GM12878 (cell line): Measurements from ENCODE around the gene ZFP91. TPM values are rescaled to one million over a fixed set of nuclear protein-coding genes. Genes with fewer than 3 reads are reported as not detected.

ENCODE experiments used
- ATF2 ChIP-seq: IDR thresholded peaks from 2 replicates; pipeline ENCODE4 v1.6.1; 2012; ENCODE audit warnings: low read length, inconsistent platforms
- CBX5 ChIP-seq: sonication (generic); IDR thresholded peaks from 2 replicates; pipeline ENCODE4 v1.6.1; 2016; ENCODE audit warnings: low read depth, moderate library complexity, mild to moderate bottlenecking, inconsistent platforms
- E2F4 ChIP-seq: IDR thresholded peaks from 2 replicates; pipeline ENCODE4 v1.6.1; 2012; ENCODE audit warnings: low read depth, low read length, improper control_type of control experiment
- E4F1 ChIP-seq: fragments of 450-650 bp; IDR thresholded peaks from 2 replicates; pipeline ENCODE4 v1.6.1; 2018; ENCODE audit warnings: borderline replicate concordance, mild to moderate bottlenecking; ENCODE audit not compliant: partially characterized antibody
- EGR1 ChIP-seq, 2 experiments: IDR thresholded peaks; 1 replicate in 1 of 2; 2 replicates in 1 of 2; pipeline ENCODE4 v1.6.1; 2011 to 2012; ENCODE audit warnings: low read depth in 2 of 2, low read length in 2 of 2, borderline replicate concordance in 1 of 2, mild to moderate bottlenecking in 1 of 2, moderate library complexity in 1 of 2
- FOXM1 ChIP-seq: IDR thresholded peaks from 2 replicates; pipeline ENCODE4 v1.6.1; 2012; ENCODE audit warnings: low read depth, mild to moderate bottlenecking, inconsistent platforms, low read length, moderate library complexity
- JUNB ChIP-seq: IDR thresholded peaks from 2 replicates; pipeline ENCODE4 v1.6.1; 2016; ENCODE audit warnings: antibody characterized with exemption, mild to moderate bottlenecking
- MEF2A ChIP-seq: IDR thresholded peaks from 2 replicates; pipeline ENCODE4 v1.6.1; 2011; ENCODE audit warnings: low read depth, mild to moderate bottlenecking, low read length, moderate library complexity; ENCODE audit not compliant: insufficient read depth
- MEF2B ChIP-seq: fragments of 450-650 bp; IDR thresholded peaks from 2 replicates; pipeline ENCODE4 v1.6.1; 2018; ENCODE audit warnings: mild to moderate bottlenecking, moderate library complexity; ENCODE audit not compliant: partially characterized antibody, poor library complexity, severe bottlenecking
- MLLT1 ChIP-seq: fragments of 450-650 bp; IDR thresholded peaks from 2 replicates; pipeline ENCODE4 v1.6.1; 2016; ENCODE audit warnings: mild to moderate bottlenecking
- RAD51 ChIP-seq: fragments of 450-650 bp; IDR thresholded peaks from 2 replicates; pipeline ENCODE4 v1.6.1; 2016; ENCODE audit warnings: moderate library complexity, mild to moderate bottlenecking, inconsistent platforms
- RFX5 ChIP-seq: IDR thresholded peaks from 2 replicates; pipeline ENCODE4 v1.6.1; 2011; ENCODE audit warnings: low read depth, low read length, improper control_type of control experiment
- SMAD5 ChIP-seq: IDR thresholded peaks from 2 replicates; pipeline ENCODE4 v1.6.1; 2016; ENCODE audit warnings: antibody characterized with exemption, low read depth
- SMC3 ChIP-seq: IDR thresholded peaks from 2 replicates; pipeline ENCODE4 v1.6.1; 2011; ENCODE audit warnings: low read length, improper control_type of control experiment, borderline replicate concordance
- SUZ12 ChIP-seq: fragments of 200-600 bp; sonication (generic); IDR thresholded peaks from one replicate; pipeline ENCODE4 v1.6.1; 2018; ENCODE audit warnings: antibody characterized with exemption, mild to moderate bottlenecking; ENCODE audit not compliant: unreplicated experiment
- ZBTB11 ChIP-seq: fragments of 450-650 bp; formaldehyde crosslinking; IDR thresholded peaks from 2 replicates; pipeline ENCODE4 v1.5.0; 2022; ENCODE audit warnings: mild to moderate bottlenecking, missing genetic modification characterization
- polyA plus RNA-seq, 11 experiments: library from polyadenylated mRNA; depleted of rRNA in 4 of 11; unstranded in 6 of 11; stranded (reverse) in 5 of 11; fragments of >200 nt; fragmentation: Nextera tagmentation in 4 of 11; fragmentation: Illumina TruSeq in 1 of 11; extraction: Ambion mirVana in 4 of 11; extraction: Trizol in 1 of 11; gene quantifications; 1 replicate in 1 of 11; 2 replicates in 10 of 11; pipeline versions ENCODE4 v1.2.1 to v1.2.3, GENCODE V29; 2011 to 2016; ENCODE audit warnings: inconsistent platforms in 2 of 11, missing spikeins in 2 of 11, low read depth in 1 of 11
- total RNA-seq, 4 experiments: library from RNA; depleted of rRNA in 3 of 4; stranded (reverse); fragments of >200 nt in 3 of 4; fragmentation: Illumina TruSeq in 1 of 4; extraction: Trizol in 1 of 4; gene quantifications; 2 replicates each; pipeline versions ENCODE4 v1.2.1 to v1.2.3, GENCODE V29; 2013 to 2021

Gene ZFP91
- total and polyA plus RNA-seq, 10 of the 15 experiments (the other 5 are each of a cell fraction or from before 2014, with no cell fraction given): 12.9 to 54.1 (median 31.7) TPM

GRCh38 chr11:58577555-58578135, 1.2 kb upstream of the ZFP91 start (continued):
- no peak for TF ChIP-seq ZBTB11 (CRISPR knock-in tag)
- peak; percentile 90 for TF ChIP-seq ATF2
- TF ChIP-seq RFX5: no peak
- TF ChIP-seq SMC3: peak; percentile 22; the same call in 1 of the 2 replicates
- 0 out of 2 replicates have a peak, but pooled peaks have one; percentile 32 for TF ChIP-seq E2F4
- peak; percentile 81; the same call in 1 of the 2 replicates for TF ChIP-seq CBX5
- TF ChIP-seq RAD51: peak; percentile 86
- peak; percentile 95 for TF ChIP-seq MLLT1
- TF ChIP-seq EGR1 (IDR thresholded peaks at IDR 0.05; ENCODE audit: borderline replicate concordance in 1 of 2, low read depth in 2 of 2, low read length in 2 of 2): 0 out of 3 replicates have a peak, but pooled peaks of 1 of the 2 experiments have one; percentile 46
- peak; percentile 80 for TF ChIP-seq SMAD5
- TF ChIP-seq MEF2B: peak; percentile 85
- TF ChIP-seq MEF2A: peak; percentile 83; the same call in 1 of the 2 replicates
- peak; percentile 100 for TF ChIP-seq FOXM1
- TF ChIP-seq JUNB: peak; percentile 59
- no peak for TF ChIP-seq SUZ12
- TF ChIP-seq E4F1: no peak
